GM19025 (cell line): ENCODE data around the gene ECSCR.
A peak's percentile ranks its signal among the peaks of the same experiment; 100 is the strongest.
"Not testable (repeated sequence)": the region's sequence is repeated elsewhere in the genome, so short reads cannot be mapped to it uniquely, and the experiment has no call there.

Source experiments
- ATAC-seq: cut with Tn5 transposase; IDR thresholded peaks from one replicate; pipeline ENCODE4 v1.9.1; 2021; ENCODE audit warnings: mild to moderate bottlenecking, low read depth, moderate library complexity; ENCODE audit not compliant: unreplicated experiment

ECSCR gene

DNA sequence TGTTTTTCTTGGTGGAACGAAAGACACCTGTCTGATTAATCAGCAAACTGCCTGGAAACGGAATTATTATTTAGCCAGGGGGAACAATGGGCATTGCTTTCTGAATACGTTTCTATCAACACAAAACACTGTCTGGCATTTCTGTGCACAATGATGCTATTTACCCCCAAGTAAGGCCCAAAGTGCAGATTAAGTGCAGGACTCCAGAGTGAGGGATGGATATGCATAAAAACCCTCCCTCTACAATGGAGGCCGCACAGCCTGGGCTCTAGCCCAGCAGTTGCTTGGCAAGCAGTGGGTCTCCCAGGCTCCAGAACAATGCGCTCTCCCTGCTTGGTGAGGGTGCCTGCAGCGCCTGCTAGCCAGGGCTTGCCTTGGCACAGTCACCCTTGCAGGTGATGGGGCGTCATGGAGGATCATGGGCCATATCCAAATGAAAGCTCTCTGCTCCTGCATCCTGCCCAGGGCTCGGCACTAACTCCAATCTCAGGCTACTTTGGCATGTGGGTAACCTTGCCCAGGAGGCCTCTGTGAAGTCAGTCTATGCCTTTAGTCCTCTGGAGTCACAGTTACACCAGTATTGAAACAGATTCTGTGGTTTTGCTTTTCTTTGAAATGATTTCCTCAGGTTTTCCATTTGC, 47.2 kb downstream of the ECSCR start:
- ATAC-seq: no peak

DNA sequence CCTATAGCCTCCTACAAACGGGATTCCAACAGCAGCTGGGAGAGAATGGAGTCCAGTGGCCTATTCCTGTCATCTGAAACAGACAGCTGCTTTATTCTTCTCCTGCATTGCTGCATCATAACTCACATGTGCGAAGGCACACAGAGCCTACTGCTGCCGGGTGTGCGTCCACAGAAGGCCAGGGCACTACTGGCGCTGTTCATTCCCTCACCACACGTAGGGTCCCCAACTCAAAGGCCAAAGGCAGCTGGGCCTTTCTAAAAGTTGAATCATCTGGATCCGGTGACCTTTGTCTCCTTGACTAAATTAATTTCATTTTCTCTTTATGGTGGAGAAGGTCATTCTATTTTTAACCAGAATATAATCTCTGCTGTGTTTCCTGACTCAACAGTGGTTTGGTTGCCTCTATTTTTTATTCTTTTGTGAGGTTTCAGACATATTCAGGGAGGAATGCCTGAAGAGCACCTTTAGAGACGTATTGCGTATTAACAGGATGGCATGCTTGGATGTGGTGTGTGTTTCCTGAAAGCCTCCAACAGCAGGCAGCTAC, 47.9 kb downstream of the ECSCR start:
- peak; percentile 7 for ATAC-seq

DNA sequence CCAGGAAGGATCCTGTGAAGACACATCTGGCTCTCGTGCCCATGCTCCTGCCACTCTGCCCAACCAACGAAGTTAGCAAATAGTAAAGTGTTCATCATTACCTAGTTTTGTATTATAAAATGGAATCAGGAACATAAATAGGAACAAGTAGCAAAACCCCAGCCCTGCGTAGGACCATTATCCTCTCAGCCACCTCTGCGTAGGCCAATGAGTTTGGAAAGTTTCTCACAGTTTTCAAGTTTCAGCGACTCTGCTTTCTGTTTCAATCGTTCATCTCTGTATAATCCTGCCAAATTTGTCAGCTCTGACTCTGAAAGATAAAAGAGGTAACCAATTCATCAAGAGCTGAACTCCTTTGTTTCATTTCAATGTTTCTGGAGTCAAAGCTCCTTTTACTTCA, 48.6 kb downstream of the ECSCR start:
- peak; percentile 59 for ATAC-seq

DNA sequence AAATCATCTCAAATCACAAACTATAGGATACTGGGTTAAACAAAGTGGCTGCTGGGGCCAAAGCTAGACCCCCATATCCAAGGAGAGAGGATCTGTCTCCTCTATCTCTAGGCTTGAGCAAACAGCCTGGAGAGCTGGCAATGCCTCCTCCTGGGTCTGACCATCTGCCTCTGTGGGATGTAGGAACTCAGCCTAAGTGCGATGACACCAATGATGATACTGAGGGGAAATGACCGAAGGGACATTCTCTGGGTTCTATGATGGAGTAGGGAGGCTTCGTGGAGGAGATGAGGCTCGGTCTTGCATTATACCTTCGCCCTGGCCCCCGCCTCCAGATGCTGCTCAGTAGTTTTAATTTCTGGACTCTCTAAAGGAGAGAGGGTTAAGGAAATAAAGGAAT, 49.4 kb downstream of the ECSCR start:
- no peak for ATAC-seq

DNA sequence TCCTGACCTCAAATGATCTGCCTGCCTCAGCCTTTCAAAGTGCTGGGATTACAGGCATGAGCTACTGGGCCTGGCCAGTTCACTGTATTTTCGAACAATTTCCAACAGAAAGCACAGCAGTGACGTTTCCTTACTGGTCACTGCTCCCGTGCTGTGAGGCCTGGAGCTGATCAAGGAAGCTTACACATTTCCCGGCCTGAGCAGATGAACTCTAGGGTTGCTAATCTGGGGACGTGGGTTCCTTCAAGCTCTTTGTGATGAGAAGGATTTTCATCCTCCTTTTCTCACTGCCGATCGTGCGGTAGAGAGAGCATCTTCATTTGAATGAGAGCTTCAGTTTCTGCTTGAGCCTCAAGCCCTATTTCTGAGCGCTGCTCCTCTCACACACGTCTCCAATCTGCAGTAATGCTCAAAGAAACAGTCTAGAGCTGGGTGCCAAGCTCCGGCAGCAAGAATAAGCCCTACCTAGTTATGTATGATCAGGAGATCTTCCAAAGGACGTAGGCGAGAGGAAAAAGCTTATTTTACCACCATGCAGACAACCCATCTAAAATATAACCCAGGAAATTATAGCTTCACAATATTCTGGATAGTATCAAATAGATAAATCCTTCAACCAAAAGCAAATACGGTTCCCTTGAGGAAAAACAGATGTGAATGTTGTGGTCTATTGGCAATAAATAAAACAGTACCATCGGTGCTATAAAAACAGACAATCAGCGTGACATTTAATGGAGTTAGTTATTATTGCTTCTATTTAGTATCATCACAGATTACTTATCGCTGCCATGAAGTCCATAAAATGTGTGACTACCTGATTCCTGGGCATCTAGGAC, 51.3 kb downstream of the ECSCR start:
- ATAC-seq: no peak

DNA sequence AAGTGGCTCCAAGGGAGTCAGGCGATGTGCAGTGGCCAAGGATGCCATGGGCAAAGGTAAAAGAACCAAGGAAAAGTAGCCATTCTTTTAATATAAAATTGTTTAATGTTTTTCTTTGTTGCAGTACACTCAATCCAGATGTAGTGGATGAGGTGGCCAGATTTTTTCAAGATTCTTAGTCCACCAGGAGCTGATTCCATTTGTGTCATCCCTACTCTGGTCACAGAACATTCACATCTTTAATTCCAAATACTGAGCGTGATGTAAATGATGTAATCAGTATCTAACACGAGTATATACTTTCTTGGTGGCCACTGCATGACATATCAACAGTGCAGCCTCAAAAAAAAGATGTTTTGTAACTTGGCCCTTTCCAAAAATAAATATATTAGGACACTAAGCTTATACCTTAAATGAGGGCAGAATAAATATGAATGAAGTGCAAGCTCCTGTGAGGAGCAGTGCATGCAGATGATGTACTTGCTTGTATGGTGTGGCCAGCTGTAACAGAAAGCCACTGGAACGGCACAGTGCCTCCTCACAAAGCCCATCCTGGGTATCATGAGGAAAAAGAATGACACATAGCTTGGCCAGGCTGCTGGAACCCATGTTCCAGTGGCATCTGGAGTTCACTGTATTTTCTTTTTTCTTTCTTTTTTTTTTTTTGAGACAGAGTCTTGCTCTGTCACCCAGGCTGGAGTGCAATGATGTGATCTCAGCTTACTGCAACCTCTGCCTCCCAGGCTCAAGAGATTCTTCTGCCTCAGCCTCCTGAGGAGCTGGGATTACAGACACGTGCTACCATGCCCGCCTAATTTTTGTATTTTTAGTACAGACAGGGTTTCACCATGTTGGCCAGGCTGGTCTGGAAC, 52.2 kb downstream of the ECSCR start:
- no peak for ATAC-seq

DNA sequence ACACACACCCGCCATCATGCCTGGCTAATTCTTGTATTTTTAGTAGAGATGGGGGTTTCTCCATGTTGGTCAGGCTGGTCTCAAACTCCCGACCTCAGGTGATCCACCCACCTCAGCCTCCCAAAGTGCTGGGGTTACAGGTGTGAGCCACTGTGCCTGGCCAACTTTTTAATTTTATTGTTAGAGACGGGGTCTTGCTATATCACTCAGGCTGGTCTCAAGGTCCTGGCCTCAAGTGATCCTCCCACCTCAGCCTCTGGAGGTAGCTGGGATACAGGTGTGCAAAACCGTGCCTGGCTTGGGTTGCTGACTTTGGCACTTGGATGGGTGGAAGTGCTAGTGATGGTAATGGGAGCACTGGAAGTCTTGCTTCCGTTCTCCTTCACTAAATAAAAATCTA, 53.4 kb downstream of the ECSCR start:
- not testable (repeated sequence) for ATAC-seq

DNA sequence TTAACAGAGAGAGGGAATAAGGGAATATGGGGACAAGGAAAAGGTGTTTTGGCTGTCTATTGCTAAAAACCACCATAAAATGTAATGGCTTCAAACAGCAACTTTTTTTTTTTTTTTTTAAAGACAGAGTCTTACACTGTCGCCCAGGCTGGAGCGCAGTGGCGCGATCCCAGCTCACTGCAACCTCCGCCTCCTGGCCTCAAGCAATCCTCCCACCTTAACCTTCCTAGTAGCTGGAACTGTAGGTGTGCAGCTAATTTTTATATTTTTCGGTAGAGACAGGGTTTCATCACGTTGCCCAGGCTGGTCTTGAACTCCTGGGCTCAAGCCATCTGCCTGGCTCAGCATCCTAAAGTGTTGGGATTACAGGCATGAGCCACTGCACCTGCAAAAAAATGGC, 54.4 kb downstream of the ECSCR start:
- ATAC-seq: no peak

DNA sequence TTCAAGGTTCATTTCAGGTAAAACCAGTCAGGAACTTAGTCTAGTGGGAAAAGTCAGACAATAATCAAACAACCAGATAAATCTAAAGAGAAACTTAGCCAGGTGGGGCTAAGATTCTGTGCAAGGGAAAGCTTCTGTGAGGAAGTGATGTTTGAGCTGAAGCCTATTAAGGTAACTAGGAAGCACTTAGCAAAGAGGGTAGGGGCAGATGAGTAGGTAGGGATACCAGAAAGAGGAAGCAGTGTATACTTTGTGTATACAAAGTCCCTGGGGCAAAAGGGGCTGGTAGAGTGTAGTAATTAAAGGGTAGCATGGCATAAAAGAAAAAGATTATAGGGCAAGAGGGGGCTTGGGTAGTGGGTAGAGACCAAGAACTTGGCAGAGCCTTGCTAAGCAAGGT, 55.0 kb downstream of the ECSCR start:
- ATAC-seq: no peak

DNA sequence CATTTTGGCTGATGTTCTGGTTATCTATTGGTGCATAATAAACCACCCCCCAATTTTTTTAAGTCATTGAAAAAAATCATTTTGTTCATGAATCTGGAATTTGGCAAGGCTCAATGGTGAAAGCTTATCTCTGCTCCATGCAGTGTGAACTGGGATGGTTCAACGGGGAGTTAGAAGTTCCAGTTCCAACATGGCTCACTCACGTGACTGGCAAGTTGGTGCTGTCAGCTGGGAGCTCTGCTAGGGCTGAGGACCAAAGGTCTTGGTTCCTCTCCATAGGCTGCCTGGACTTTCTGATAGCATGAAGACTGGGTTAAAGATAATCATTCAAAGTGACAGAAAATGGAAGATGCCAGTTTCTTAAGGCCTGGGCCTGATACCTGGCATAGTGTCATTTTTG, 55.6 kb downstream of the ECSCR start:
- no peak for ATAC-seq

DNA sequence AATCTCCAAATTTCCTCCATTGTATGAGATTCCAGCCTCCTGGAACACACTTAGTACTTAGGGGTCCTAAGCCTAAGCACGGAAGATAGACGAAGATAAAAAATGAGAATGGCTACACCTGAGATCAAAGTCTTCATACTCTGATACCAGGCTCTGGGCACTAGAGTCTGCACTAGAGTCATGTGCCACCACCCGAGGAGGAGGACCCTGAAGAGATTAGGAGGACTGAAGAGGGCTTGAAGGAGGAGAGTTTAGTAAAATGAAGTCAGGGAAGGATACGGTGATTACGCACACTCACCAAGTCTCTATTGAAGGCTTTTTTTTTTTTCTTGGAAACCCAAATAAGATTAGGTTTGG, 58.1 kb downstream of the ECSCR start:
- ATAC-seq: no peak

DNA sequence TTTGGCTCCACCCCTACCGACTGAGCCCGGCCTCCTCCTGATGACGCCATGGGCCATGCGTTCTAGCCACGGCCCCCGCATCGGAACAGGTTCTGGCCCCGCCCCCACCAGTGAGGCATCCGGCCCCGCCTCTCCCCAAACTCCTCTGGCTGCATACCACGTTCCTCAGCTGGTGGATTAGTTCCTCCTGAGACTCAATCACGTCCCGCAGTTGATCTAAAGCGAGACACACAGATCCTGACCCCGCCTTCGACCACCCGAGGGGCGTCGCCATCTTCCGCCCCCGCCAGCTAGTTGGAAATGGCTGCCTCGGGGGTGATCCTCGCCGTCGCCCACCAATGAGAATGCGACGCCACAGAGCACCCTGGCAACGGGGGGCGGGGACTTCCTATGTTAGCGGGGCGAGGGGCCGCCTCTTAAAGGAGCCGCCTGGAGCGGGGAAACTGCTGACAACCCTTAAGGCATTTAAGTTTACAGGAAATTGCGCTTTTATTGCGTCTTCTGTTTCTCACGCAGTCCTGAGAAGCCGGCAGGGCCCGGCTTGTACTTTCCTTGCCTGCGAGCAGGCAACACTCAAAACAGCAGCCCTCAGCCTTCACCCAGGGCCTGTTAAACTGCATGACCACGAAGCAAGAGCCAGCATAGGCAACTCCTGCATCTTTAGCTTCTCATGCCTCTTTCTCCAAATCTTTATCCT, 58.6 kb downstream of the ECSCR start, which contains the start of gene SPATA24:
TSS of gene SPATA24 (minus strand) at position 303 of the 697 bp plus-strand sequence. CDS start at position 274, 29 bp downstream.
- peak; percentile 78 for ATAC-seq

DNA sequence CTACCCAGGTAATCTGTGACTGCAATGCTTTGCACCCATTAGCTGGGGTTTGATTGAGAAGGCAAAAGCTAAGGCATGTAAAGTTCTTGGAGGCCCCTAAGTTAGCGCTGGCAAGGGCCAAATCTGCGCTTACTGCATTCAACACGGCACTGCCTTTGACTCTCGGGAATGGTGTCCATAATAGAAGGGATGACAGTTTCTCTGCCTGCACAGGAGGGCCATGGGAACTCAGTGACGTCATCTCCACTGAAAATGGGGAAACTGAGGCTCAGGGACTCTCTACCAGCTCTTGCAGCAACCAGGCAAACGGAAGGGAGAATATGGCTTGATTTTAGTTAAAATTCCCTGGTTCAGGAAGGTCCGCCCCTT, 59.1 kb downstream of the ECSCR start:
- no peak for ATAC-seq

DNA sequence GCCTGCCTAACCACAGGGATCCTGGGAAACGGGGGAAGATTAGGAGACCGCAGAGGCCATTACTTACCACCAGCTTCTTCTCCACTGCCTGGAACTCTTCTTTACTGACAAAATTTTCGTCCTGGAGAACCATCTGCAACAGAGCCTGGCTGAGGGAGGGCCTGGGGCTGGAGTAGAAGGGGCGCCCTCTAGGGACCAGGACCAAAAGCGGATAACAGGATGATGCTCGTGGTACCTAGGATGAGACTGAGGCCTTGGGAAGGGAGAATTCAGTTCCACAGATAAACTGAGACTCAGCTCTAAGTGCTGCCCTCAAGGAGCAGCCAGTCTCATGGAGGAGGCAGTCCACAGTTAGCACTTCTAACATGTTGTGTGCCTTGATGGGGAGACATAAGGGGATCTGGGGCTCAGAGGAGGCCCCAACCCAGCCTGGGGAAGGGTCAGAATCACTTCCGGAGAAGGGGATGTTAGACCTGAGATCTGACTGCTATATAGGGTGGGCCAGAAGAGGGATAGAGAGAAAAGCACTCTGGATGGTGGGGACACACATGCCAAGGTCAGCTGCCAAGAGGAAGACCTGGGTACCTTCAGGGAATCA, 59.9 kb downstream of the ECSCR start:
- no peak for ATAC-seq

DNA sequence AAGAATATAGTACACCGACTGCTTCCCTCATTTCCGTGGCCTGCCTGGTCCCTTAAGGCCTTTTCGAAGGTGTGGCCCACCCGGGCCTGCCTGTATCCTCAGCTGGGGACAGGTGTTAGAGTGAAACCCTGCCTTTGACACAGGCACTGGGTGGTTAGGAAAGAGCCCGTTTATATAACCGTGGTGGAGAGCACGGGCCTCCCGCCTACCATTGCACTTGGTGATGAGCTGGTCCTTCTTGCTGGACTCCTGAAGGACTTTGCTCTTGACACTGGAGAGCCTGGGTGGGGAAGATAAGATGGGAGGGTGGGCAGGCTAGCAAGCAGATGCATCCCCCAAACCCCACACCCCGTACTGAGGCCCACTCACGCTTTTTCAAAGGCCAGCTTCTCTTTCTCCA, 61.0 kb downstream of the ECSCR start:
- ATAC-seq: no peak

DNA sequence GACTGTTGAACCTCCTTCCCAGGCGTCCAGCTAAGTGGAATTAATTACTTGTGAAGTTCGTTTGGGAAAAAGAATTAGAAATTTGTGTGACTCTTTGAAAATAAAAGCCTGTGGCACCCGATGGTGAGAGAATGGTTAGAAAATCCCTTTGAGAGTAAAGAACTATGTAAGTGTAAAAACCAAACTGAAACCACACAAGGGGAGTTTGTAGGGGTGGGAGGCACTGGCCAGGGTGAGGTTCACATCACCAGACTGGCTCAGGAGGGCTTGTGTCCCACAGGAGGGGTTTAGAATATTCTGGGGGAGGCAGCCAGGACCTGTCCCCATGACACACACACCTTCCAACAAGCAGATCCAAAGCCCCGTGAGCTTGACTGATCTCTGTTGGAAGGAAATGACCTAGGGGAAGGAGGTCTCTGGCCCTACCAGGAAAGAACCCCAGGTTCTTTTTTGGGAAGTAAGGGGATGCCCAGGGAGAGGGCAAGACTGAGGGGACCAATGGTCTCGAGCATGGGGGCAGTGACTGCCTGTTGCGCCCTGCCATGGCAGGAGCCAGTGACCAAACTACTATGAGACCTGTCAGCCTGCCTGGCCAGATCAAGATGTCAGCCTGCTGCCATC, 62.9 kb downstream of the ECSCR start:
- no peak for ATAC-seq
